ENCODE data around the gene TRIM17.

The TRIM17 gene

DNA sequence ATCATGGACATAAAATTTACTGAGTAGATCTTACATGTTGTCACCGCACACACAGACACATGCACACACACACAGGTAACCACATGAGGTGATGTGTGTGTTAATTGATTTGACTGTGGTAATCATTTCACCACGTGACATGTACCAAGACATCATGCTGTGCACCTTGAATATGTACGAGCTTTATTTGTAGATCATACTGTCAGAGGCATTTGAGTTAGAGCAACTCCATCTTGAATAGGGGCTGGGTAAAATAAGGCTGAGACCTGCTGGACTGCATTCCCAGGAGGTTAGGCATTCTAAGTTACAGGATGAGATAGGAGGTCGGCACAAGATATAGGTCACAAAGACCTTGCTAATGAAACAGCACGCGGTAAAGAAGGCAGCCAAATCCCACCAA lies 31.7 kb upstream of the TRIM17 start:
- ChIA-PET CTCF (interaction anchor here (0.7 to 1.6 kb wide), 3 partner anchors 9 to 318 kb away, joined by 3 to 6 read pairs (median 3); no protein-coding TSS in a partner anchor), POLR2A (no interaction called here)
- no peaks in the 10 kb centered on the region for H3K36me3 ChIP-seq (ENCODE audit: control insufficient read depth in 2 of 2, insufficient read depth in 1 of 2, low read length in 2 of 2)
- no peaks in the 10 kb centered on the region for H3K9me3 ChIP-seq (ENCODE audit: control insufficient read depth, insufficient read depth, low read depth, low read length)
- no peak overlapping the region for H3K27ac ChIP-seq (ENCODE audit: extremely low read depth, low read depth, low read length)
- TF ChIP-seq ZNF292 (tag by site-specific recombination; IDR thresholded peaks at IDR 0.05; ENCODE audit: borderline replicate concordance, low read depth), result no peak
- TF ChIP-seq, protein P1, sequence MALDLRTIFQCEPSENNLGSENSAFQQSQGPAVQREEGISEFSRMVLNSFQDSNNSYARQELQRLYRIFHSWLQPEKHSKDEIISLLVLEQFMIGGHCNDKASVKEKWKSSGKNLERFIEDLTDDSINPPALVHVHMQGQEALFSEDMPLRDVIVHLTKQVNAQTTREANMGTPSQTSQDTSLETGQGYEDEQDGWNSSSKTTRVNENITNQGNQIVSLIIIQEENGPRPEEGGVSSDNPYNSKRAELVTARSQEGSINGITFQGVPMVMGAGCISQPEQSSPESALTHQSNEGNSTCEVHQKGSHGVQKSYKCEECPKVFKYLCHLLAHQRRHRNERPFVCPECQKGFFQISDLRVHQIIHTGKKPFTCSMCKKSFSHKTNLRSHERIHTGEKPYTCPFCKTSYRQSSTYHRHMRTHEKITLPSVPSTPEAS (tag by site-specific recombination; IDR thresholded peaks at IDR 0.05), result peak; percentile 48; the same call in 1 of the 2 replicates
- TF ChIP-seq EGR2 (tag by site-specific recombination; IDR thresholded peaks at IDR 0.05; ENCODE audit: low read depth), result no peak
- no peaks in the 10 kb centered on the region for H3K4me1 ChIP-seq (ENCODE audit: control insufficient read depth, insufficient read depth, low read length)
- no peak overlapping the region for H3K4me3 ChIP-seq (ENCODE audit: low read depth, low read length)

DNA sequence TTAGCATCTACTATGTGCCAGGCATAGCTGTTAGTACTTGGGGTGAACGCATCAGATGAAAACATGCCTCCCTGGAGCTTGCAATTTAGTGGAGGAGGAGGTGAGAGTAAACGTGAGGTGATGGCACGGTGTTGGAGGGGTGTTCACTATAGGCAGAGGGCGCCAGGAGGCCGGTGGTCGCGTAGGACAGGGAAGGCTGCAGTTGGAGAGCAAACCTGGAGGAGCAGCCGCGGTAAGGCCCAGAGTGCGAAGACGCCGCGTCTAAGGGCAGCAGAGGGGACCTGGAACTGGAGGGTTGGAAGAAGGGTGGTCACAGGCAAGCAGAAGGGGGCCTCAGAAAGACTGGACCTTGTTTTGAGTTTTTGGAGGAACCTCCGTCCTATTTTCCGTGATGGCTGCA lies 30.2 kb upstream of the TRIM17 start:
- Histone ChIP-seq H3K27ac (ENCODE audit: extremely low read depth, low read depth, low read length) (no peak overlapping the region), H3K36me3 (ENCODE audit: control insufficient read depth in 2 of 2, insufficient read depth in 1 of 2, low read length in 2 of 2) (no peaks in the 10 kb centered on the region), H3K4me3 (ENCODE audit: low read depth, low read length) (no peak overlapping the region), H3K4me1 (ENCODE audit: control insufficient read depth, insufficient read depth, low read length) (no peaks in the 10 kb centered on the region), H3K9me3 (ENCODE audit: control insufficient read depth, insufficient read depth, low read depth, low read length) (no peaks in the 10 kb centered on the region)
- CTCF ChIA-PET, result interaction anchor here (0.7 kb wide), 1 partner anchor 25 kb away, joined by 5 read pairs; no protein-coding TSS in a partner anchor
- TF ChIP-seq ZNF558 (tag by site-specific recombination; IDR thresholded peaks at IDR 0.05), result no peak
- no peak for TF ChIP-seq ZNF473 (tag by site-specific recombination; IDR thresholded peaks at IDR 0.05)
- POLR2A ChIA-PET, result interaction anchor here (0.9 to 1.2 kb wide), 2 partner anchors 10 to 40 kb away, joined by 4 to 6 read pairs; partner anchors contain the start of gene TRIM11

DNA sequence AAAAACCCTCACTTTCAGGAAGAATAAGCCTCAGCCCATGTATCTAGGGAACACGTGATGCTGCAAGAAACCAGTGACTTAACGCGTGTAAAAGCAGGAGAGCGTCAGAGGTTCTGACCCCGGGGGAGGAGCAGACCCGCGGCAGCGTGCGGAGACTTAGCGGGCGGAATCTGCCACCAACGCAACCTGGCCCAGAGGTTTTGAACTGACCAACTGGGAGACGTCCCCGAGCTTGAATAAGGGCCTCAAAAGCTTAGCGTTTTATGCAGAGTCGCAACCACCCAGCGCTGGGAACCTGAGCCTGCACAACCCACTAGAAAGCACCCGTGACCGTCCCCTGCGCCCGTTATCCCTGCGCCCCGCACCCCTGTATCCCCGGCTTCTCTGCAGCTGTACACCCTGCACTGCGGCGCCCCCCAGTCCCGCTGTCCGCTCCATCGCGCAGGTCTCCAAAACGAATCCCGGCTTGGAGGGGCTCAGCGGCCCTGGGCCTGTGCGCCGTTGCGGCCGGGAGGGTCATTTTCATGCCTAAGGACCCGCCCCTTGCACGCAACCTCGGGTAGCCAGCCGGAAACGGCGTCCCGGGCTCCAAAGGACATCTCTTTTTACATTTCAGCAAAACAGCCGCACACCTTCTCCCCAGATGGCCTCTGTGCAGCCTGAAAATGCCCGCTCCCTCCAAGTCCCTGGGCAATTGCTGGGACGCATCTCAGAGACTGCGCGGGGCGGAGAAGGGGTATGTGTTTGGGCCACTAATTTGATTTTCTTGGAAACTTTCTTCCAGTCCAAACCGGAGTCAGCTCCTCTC lies 29.4 kb upstream of the TRIM17 start:
- ChIA-PET CTCF (interaction anchor here (0.7 kb wide), 1 partner anchor 26 kb away, joined by 5 read pairs; no protein-coding TSS in a partner anchor), POLR2A (interaction anchor here (0.9 to 1.2 kb wide), 2 partner anchors 11 to 39 kb away, joined by 4 to 6 read pairs; partner anchors contain the start of gene TRIM11)
- TF ChIP-seq, protein P2, sequence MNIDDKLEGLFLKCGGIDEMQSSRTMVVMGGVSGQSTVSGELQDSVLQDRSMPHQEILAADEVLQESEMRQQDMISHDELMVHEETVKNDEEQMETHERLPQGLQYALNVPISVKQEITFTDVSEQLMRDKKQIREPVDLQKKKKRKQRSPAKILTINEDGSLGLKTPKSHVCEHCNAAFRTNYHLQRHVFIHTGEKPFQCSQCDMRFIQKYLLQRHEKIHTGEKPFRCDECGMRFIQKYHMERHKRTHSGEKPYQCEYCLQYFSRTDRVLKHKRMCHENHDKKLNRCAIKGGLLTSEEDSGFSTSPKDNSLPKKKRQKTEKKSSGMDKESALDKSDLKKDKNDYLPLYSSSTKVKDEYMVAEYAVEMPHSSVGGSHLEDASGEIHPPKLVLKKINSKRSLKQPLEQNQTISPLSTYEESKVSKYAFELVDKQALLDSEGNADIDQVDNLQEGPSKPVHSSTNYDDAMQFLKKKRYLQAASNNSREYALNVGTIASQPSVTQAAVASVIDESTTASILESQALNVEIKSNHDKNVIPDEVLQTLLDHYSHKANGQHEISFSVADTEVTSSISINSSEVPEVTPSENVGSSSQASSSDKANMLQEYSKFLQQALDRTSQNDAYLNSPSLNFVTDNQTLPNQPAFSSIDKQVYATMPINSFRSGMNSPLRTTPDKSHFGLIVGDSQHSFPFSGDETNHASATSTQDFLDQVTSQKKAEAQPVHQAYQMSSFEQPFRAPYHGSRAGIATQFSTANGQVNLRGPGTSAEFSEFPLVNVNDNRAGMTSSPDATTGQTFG (tag by site-specific recombination; IDR thresholded peaks at IDR 0.05; ENCODE audit: borderline replicate concordance), result no peak
- TF ChIP-seq ZNF791 (tag by site-specific recombination; IDR thresholded peaks at IDR 0.05), result no peak
- Histone ChIP-seq H3K4me3 (ENCODE audit: low read depth, low read length) (no peak overlapping the region), H3K4me1 (ENCODE audit: control insufficient read depth, insufficient read depth, low read length) (no peaks in the 10 kb centered on the region), H3K36me3 (ENCODE audit: control insufficient read depth in 2 of 2, insufficient read depth in 1 of 2, low read length in 2 of 2) (no peaks in the 10 kb centered on the region), H3K9me3 (ENCODE audit: control insufficient read depth, insufficient read depth, low read depth, low read length) (no peaks in the 10 kb centered on the region), H3K27ac (ENCODE audit: extremely low read depth, low read depth, low read length) (no peak overlapping the region)

DNA sequence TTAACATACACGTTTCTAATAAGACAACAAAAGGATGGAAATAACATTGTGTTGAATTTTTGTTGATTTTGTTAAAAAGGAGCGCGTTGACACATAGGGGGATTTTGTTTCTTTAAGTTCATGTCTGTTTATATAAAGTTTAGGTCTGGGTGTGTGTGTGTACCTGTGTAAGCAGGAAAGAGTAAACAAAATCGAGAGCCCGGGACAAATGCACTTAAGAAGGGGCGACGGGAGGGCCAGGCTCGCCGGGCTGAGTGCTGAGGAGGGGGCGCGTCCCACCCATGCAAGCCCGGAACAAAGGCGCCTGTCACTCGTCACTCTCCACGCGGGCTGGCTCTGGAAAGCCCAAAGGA lies 28.8 kb upstream of the TRIM17 start:
- Histone ChIP-seq H3K4me1 (ENCODE audit: control insufficient read depth, insufficient read depth, low read length) (no peaks in the 10 kb centered on the region), H3K27ac (ENCODE audit: extremely low read depth, low read depth, low read length) (no peak overlapping the region), H3K9me3 (ENCODE audit: control insufficient read depth, insufficient read depth, low read depth, low read length) (no peaks in the 10 kb centered on the region), H3K36me3 (ENCODE audit: control insufficient read depth in 2 of 2, insufficient read depth in 1 of 2, low read length in 2 of 2) (no peaks in the 10 kb centered on the region), H3K4me3 (ENCODE audit: low read depth, low read length) (no peak overlapping the region)
- ChIA-PET CTCF (no interaction called here), POLR2A (interaction anchor here (1.4 kb wide), 1 partner anchor 12 kb away, joined by 3 read pairs; no protein-coding TSS in a partner anchor)
- no peak for TF ChIP-seq KLF10 (tag by site-specific recombination; IDR thresholded peaks at IDR 0.05)
- TF ChIP-seq, protein P3, sequence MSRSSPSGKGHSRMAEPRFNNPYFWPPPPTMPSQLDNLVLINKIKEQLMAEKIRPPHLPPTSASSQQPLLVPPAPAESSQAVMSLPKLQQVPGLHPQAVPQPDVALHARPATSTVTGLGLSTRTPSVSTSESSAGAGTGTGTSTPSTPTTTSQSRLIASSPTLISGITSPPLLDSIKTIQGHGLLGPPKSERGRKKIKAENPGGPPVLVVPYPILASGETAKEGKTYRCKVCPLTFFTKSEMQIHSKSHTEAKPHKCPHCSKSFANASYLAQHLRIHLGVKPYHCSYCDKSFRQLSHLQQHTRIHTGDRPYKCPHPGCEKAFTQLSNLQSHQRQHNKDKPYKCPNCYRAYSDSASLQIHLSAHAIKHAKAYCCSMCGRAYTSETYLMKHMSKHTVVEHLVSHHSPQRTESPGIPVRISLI (tag by site-specific recombination; IDR thresholded peaks at IDR 0.05), result no peak
- no peak for TF ChIP-seq ZNF184 (tag by site-specific recombination; IDR thresholded peaks at IDR 0.05)

All from HEK293 (cell line).